ENCODE data around the gene ITPR3.

Gene ITPR3

DNA sequence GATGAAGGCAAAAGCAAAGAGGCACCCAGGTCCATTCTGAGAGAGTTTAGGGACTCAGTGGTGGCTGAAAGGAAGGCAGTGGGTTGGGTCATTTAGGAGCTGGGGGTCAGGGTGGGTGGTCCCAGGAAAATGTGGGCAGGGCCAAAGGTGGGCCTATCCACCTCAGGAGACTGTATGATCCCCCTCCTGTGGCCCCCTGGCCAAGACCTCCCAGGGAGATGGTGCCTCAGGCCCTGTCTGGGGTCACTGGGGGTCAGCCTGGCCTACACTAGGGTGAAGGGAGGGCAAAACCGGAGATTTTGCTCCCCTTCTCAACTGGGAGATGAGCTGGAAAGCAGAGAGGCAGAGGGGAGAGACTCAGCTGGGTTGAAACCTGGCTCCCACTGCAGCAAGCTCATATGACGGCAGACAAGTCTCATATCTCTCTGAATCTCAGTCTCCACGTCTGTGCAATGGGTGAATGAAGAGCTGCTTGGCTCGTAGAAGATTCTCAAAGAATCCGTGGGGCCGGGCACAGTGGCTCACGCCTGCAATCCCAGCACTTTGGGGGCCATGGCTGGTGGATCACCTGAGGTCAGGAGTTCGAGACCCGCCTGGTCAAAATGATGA lies 29.6 kb upstream of the ITPR3 start:
- no peak for DNase-seq

DNA sequence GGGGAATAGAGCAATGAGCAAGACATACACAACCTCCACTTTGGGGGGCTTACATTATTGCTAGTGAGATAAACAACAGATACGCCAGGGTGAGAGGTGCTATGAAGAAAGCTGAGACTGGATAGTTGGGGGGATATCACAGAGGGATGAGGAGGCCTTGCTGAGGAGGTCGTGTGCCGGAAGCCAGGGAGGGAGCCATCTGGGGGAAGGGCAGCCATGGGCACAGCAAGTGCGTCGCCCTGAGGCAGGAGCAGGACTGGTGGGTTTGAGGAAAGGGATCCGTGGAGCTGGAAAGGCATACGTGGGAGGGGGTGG lies 28.9 kb upstream of the ITPR3 start:
- DNase-seq = no peak

DNA sequence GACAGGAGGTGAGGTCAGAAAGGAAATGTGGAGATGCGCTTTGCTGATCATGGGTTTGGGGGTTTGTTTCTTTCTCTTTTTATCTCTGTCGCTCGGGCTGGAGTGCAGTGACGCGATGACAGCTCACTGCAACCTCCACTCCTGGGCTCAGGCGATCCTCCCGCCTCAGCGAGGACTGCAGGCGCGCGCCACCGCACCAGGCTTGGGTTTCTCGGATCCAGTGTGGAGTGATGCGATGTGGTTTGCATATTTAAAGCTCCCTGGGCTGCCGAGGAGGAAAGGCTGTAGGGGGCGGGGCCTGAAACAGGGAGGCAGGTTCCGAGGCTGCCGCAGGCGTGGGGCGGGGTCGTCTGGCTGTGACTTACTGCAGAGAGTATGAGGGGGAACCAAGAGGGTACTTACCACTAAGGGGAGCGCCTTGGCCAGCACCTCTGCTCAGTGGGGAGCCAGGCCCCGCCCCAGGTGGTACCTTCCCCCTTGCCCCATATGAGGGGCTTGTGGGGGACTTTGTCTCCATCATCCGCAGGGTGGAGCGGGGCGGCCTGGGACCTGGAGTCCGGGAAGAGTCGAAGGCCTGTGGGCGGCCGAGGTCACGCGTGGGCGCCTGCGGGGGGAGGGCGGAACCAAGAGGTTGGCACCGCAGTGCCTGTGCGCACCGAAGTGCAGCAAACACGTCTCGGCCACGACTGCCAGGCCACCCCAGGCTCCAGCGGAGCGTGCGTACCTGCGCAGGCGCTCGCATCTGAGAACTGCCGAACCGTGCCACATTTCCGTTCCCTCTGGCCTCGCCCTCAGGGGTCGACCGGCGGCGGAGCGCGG lies 28.3 kb upstream of the ITPR3 start:
- DNase-seq = peak; percentile 59

DNA sequence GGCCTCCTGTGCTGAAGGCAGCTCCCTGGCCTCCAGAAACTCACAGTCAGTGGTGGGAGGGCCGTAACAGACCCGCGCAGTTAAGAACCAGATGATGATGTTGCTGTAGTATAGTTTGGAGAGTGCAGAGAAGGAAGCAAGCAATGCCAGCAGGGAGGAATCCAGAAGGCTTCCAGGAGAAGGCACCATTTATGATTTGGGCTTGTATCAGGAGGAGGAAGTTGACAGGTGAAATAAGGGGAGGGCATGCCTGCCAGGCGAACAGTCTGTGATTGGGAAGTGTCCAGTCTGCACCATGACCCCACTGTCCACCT lies 27.8 kb upstream of the ITPR3 start:
- DNase-seq = no peak

DNA sequence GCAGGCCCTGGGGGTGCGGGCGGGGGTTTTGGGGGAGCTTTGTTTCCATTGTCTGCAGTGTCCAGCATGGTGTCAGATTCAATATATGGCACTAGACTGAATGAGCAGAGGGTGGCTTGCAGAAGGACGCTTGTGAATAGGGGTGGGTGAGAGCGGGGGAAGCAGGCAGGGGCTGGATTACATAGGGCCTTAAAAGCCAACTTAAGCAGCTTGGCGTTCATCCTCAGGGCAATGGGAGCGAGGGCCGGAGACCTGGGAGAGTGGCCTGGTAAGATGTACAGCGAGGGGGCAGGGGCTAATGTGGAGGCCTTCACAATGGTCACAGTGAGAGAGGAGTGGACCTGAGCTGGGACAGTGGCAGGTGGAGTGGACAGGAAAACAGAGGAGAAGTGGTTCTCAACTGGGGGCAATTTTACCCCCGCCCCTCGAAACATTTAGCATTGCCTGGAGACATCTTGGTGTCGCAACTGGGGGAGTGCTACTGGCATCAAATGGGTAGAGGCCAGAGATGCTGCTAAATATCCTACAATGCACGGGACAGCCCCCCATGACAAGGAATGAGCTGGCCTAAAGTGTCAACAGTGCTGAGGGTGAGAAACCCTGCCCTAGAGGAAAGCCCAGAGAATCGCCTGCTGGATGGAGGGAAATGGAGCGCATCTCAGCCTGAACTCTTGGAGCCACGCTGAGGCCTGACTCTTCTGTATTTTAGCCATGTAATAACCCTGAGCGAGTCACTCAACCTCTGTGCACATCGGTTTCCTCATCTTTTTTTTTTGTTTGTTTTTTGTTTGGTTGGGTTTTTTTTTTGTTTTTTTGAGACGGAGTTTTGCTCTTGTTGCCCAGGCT lies 25.9 kb upstream of the ITPR3 start:
- no peak for DNase-seq

DNA sequence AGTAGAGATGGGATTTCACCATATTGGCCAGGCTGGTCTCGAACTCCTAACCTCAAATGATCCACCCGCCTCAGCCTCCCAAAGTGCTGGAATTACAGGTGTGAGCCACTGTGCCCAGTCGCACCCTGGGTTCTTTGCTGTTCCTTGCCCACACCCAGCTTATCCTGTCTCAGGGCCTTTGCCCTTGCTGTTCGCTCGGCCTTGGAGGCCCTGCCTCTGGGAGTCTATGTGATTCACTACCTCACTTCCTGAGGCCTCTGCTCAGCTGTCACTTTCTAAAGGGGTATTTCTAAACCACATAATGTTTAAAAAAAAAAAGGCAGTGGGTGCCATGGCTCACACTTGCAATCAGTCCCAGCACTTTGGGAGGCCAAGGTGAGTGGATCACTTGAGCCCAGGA lies 24.2 kb upstream of the ITPR3 start:
- peak; percentile 43 for DNase-seq

DNA sequence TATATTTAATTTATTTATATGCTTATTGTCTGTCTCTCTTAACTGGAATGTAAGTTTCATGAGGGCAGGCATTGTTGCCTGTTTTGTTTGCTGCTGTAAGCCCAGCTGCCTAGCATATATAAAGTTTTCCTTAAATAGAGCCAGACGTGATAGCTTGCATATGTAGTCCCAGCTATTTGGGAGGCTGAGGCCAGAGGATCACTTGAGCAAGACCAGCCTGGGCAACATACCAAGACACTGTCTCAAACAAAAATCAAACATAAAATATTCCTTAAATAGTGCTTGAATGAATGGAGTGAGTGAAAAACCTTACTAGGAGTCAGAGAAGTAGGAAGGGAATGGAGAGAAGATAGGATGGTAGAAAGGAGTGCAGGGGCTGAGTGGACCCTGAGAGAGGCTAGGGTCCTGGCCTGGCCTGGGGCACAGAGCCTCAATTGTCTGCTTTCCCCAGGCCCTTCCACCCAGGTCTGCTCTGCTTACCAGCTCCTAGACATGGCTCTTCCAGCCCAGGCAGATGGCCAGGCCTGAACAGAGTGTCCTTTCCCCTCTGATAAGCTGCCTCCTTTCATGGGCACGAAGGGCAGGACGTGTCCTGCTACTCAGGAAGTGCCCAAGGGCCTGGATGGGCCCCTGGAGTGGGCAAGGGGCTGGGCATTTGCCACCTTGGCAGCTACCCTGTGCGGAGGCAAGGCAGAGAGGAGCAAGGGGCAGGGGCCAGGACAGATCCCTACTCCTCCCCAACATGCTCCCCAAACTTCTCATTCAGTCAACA lies 23.4 kb upstream of the ITPR3 start:
- DNase-seq = no peak

DNA sequence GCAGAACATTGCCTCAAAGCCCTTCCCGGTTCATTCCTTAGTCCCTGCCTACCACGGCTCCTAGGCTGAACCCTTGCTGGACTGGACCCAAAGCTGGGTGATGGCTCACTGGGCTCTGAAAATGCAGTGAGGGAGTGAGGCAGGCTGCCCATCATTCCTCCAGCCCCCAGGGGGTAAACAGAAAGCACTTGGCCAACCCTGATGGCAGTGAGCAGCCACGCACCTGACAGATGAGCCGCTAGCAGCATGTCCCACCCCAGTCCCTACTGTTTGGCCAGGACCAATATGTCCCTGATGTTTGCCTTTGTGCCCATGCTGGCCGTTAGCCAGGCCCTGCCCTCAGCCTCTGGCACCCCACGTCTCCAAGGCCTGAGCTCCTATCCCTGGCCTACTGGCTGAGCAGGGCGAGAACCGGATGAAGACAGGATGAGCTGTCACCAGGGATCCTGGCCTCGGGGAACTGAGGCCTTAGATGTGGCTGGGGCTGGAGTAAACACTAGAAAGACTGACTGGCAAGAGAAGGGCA lies 21.6 kb upstream of the ITPR3 start:
- no peak for DNase-seq

DNA sequence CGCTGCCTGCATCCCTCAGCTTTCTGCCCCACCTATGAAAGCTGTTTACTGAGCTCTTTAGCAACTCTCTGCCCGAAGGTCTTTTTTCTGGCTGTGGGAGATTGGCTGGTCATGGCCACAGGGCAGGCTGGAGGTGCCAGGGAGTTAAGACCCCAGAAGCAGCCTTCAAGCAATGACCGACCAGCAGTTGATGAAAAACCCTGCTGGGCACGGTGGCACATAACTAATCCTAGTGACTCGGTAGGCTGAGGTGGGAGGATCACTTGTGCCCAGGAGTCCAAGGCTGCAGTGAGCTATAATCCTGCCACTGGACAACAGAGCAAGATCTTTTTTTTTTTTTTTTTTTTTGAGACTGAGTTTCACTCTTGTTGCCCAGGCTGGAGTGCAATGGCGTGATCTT lies 20.4 kb upstream of the ITPR3 start:
- DNase-seq = no peak

DNA sequence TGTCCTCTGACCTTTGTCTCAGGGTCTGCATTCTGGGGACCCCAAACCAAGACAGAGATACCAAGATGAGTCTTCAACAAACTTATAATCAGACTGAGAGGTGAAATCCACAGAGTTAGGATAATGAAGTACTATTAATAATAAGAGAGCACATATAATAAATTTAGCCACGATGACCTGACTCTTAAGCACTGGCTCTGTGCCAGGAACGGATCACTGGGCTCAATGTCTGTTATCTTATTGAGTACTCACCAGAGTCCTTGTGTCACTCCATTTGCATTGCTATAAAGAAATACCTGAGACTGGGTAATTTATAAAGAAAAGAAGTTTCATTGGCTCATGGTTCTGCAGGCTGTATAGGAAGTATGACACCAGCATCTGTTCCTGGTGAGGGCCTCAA lies 18.9 kb upstream of the ITPR3 start:
- no peak for DNase-seq

DNA sequence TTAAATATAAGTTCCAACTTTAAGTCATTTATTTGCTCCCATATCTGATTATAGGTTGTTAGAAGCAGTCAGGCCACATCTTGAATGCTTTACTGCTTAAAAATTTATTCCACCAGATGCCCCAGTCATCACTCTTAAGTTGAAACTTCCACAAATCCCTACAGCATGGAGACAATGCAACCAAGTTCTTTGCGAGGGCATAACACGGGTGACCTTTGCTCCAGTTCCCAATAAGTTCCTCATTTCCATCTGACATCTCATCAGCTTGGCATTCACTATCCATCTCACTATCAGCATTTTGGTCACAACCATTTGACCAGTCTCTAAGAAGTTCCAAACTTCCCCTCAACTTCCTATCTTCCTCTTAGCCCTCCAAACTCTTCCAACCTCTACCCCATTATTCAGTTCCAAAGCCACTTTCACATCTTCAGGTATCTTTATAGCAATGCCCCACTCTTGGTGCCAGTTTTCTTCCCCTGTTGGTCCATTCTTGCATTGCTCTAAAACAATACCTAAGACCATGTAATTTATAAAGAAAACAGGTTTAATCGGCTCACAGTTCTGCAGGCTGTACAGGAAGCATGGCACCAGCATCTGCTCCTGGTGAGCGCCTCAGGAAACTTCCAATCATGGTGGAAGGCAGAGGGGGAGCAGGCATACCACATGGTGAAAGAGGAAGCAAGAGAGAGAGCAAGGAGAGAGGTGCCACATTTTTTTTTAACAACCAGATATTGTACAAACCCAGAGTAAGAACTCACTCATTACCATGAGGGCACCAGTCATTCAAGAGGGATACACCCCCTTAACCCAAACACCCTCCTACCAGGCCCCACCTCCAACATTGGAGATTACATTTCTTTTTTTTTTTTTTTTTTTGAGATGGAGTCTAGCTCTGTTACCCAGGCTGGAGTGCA lies 15.9 kb upstream of the ITPR3 start:
- DNase-seq = no peak

DNA sequence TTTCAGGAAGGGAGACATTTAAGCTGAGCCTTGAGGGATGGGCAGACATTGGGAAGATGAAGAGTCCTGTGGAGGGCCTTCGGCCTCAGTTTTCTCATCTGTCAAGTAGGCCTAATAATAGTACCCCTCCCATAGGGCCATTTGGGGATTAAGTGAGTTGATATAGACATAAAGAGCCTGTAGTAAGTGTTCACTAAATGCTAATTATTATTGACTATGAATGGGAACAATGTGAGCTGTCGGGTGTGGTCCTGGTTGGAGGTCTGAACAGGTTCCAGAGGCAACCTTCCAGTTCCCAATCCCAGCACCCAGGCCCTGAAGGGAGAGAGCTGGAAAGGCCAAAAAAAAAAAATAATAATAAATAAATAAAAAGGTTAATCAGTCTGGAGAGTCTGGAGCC lies 14.5 kb upstream of the ITPR3 start:
- DNase-seq = no peak

DNA sequence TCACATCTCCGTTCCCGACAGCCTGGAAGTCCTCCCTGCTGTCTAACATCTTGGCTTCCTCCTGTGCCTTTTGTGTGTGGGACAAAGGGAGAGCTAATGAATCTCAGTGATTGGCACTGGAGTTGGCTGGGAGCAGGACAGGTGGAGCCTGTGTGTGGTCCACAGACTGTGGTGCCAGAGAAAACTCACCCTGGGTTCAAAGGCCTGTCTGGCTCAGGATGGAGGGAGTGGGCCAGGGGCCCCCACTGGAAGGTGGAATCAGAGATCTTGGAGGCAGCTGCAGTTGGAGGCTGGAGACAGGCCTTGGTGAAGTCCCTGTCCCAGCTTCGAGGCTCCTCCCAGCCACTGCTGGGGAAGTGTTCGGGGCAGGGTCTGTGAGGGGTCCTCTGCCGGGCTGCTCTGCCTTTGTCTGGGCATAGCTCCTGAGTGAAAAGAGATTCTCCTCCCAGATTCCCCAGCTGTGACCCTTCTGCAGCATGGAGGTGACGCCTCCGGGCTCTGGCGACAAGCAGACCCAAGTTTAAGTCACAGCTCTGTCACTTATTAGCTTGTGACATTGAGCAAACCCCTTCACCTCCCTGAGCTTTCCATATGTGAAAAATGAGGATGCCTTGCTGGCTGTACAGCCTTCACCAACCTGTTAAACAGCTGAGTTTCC lies 13.9 kb upstream of the ITPR3 start:
- DNase-seq = no peak

DNA sequence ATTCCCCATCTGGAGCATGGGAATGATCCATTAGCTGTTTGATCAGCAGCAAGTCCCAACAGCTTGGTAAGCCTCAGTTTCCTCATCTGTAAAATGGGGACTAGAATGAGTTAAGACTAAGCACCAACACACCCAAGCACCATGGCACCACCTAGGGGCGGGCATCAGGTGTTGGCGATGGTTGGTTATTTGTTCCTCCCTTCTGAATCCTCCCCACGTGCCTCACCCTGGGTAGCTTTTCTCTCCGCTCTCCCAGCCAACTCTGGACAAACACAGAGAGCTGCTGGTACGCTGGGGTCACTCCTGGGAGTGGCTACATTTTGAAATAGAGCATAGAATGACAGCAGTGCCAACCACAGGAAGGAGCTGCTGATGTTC lies 13.3 kb upstream of the ITPR3 start:
- peak; percentile 62 for DNase-seq

DNA sequence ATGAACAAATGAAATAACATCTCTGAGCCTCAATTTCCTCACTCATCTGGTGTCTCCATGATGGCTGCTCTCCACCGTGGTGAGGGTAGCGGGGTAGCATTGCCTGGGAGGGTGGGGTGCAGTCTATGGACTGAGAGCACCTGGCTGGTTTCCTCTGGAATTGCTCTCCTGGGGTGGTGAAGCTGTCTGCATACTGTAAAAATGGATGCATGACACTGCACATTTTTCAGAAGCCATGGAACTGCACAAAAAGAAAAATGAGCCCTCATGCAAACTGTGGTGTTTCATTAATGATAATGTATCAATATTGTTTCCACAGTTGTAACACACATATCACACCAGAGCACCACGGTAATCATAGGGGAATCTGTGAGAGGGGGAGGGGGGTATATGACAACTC lies 12.1 kb upstream of the ITPR3 start:
- DNase-seq = no peak

DNA sequence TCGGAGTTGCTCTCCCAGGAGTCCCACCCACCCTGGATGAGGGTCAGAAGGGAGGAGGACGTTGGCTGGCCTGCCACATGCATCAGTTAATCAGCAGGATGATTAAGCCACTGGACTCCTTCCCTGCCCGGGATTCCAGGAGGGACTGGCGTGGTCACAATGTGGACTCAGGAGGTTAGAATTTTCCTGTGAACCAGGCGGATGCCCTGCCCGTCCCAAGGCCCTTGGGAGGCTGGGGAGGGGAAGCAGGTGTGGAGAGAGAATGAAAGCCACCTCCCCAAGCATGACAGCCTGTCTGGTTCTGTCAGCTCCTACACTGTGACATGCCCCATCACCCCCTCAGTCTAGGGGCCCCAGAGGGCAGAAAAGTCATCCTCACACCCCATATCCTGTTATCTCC lies 11.6 kb upstream of the ITPR3 start:
- no peak for DNase-seq

DNA sequence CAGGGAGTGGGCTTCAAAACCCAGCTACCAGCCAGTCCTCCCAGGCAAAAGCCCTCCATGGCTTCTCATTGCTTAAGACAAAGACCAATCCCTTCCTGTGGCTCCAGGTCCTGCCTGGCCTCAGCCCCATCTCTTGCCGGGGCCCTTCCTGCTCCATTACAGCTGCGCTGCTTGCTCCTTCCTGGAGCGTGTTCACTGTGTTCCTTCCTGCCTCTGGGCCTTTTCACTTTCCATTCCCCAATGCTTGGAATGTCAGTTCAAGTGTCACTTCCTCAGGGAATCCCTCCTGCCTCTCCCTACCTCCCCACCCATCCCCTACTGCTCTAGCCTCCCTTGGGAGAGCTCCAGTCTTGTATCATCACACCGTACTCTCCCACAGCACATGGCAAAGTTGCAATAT lies 11.1 kb upstream of the ITPR3 start:
- DNase-seq = no peak

DNA sequence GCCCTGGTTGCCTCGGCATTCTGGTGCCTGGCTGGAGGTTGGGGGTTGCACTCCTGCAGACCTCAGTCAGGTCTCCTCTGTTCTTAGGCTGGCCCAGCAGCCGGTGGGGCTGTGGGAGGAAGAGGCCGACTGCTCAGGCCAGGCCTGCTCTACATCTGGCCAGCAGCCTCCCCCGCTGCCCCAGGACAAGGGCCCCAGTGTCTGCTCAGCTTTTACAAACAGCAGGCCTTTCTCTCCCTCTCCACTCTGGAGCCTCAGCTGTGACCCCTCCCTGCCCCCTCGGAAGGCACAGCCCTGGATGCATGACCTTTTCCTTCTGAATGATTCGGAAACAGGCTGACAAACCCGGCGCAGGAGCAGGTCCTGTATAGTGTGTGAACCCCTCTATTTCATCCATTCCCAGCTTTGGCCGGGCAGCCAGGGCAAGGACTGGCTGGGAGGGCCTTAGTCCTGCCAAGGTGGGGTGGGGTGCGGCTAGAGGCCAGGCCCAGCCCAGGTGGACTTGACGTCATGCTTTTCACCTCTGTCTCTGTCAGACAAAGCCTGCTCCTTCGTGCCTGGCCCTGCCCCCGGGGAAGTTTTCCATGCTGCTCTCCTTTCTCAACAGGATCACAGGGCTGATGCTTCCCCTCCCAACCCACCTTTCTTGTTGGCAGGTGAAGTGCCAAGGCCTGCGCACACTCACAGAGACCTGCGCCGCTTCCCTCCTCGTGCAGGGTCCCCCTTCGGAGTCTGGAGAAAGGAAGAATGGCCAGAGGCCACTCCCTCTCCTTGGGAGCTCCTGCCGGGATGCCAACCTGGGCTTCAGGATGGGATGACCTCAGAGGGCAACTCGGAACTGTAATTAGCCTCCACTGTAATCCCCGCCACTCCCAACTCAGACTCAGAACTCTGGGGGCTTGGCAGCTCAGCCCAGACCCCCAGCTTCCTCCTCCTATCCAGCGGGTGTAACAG lies 10.1 kb upstream of the ITPR3 start:
- no peak for DNase-seq

DNA sequence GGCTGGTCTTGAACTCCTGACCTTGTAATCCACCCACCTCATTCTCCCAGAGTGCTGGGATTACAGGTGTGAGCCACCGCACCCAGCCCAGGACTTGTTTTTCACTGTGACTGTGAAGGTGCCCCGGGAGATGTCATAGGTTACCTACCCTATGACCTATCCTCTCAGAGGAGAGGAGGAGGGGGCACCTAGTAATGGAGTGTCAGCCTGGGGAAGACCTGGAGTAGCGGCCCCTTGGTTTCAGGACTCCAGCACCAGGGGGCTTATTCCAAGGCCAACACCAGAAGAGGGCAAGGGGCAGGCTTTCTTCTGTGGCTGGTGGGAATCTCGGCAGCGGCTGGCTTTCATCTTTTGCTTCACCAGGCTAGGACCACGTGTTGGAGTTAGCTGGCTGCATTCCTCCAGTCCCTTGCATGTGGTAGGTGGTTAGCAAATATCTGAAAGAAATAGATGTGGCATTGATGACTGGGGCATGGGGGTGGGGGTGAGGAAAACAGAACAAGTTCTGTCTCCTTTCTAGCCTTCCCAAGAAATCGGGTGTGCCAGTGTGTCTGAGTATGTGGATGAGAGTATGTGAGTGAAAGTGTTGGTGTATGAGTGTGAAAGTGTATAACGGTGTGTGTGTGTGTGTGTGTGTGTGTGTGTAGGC lies 7.9 kb upstream of the ITPR3 start:
- DNase-seq = no peak

DNA sequence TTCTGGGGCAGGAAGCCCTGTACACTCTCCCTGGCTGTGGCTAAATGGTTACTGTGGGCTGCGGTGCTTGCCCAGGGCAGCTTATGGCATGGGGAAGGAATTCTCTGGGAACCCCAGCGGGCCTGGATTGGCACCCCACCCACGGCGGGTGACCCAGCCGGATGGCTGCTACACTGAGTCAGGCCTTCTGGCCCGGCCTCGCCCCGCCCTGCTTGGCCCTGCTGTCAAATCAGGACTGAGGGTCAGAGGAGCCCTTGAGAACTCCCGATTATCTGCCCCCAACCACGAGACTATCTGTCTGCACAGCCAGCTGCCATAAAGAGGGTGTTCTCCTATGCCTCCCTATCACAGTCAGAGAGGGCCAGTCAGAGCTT lies 7.3 kb upstream of the ITPR3 start:
- no peak for DNase-seq

All from activated CD4-positive, alpha-beta T cell treated with anti-CD3 and anti-CD28 coated beads for 48 hours (primary cell).